HCT116 (cell line): ENCODE measurements around the gene MAP2K4.

Source experiments
- CEBPB ChIP-seq: IDR thresholded peaks from 2 replicates; pipeline ENCODE4 v1.6.1; 2012; ENCODE audit warnings: low read depth
- CTCF ChIP-seq, 3 experiments: fragments of 200-600 bp in 1 of 3; sonication (generic) in 1 of 3; IDR thresholded peaks in 2 of 3; conservative IDR thresholded peaks in 1 of 3; 2 replicates each; pipeline ENCODE4 v1.5.1; 2012 to 2017; ENCODE audit warnings: low read depth in 2 of 3, low read length in 2 of 3, antibody characterized with exemption in 1 of 3, borderline replicate concordance in 1 of 3, control low read depth in 1 of 3, mild to moderate bottlenecking in 1 of 3, mixed read lengths in 1 of 3, mixed run types in 1 of 3, moderate library complexity in 1 of 3; ENCODE audit not compliant: insufficient read depth in 1 of 3
- ELF1 ChIP-seq: IDR thresholded peaks from 2 replicates; pipeline ENCODE4 v1.6.1; 2012; ENCODE audit warnings: low read depth, borderline replicate concordance
- EZH2 ChIP-seq: fragments of 200-600 bp; sonication (generic); IDR thresholded peaks from 2 replicates; pipeline ENCODE4 v1.6.1; 2017; ENCODE audit warnings: antibody characterized with exemption, mixed run types
- EZH2phosphoT487 ChIP-seq: fragments of 200-600 bp; IDR thresholded peaks from 2 replicates; pipeline ENCODE4 v1.6.1; 2018; ENCODE audit warnings: antibody characterized with exemption, borderline replicate concordance
- JUND ChIP-seq: IDR thresholded peaks from 2 replicates; pipeline ENCODE4 v1.6.1; 2012
- MAX ChIP-seq: IDR thresholded peaks from 2 replicates; pipeline ENCODE4 v1.6.1; 2012
- POLR2A ChIP-seq: IDR thresholded peaks from 2 replicates; pipeline ENCODE4 v1.7.0; 2011; ENCODE audit warnings: borderline replicate concordance; ENCODE audit not compliant: insufficient read depth, insufficient read length; ENCODE audit errors: extremely low read depth
- POLR2AphosphoS5 ChIP-seq: IDR thresholded peaks from 2 replicates; pipeline ENCODE4 v1.6.1; 2011; ENCODE audit warnings: mild to moderate bottlenecking, low read depth, low read length, moderate library complexity
- RAD21 ChIP-seq: IDR thresholded peaks from 2 replicates; pipeline ENCODE4 v1.6.1; 2012; ENCODE audit warnings: low read depth, mild to moderate bottlenecking
- SIN3A ChIP-seq: IDR thresholded peaks from 2 replicates; pipeline ENCODE4 v1.6.1; 2012; ENCODE audit warnings: low read depth
- SRF ChIP-seq: IDR thresholded peaks from 2 replicates; pipeline ENCODE4 v1.6.1; 2012; ENCODE audit warnings: low read depth
- TCF7L2 ChIP-seq: IDR thresholded peaks from 2 replicates; pipeline ENCODE4 v1.7.0; 2011; ENCODE audit warnings: borderline replicate concordance, inconsistent platforms; ENCODE audit not compliant: insufficient read depth, insufficient read length; ENCODE audit errors: extremely low read depth
- ZNF274 ChIP-seq: fragments of 200-500 bp; sonication (Bioruptor generic); IDR thresholded peaks from 2 replicates; pipeline ENCODE4 v1.6.1; 2014; ENCODE audit warnings: mild to moderate bottlenecking, low read depth, low read length, inconsistent platforms

- peak; percentile 38 for TF ChIP-seq JUND
- no peak for TF ChIP-seq MAX
- no peak for TF ChIP-seq EZH2
- no peak for TF ChIP-seq TCF7L2
- TF ChIP-seq SIN3A, result no peak
- TF ChIP-seq ZNF274, result no peak
- TF ChIP-seq CEBPB, result no peak
- no peak for TF ChIP-seq POLR2A
- TF ChIP-seq CTCF (IDR thresholded peaks at IDR 0.05 in 2 of 3, conservative IDR thresholded peaks at IDR 0.05 in 1 of 3; ENCODE audit: borderline replicate concordance in 1 of 3, insufficient read depth in 1 of 3, low read depth in 2 of 3, low read length in 2 of 3), result no peak
- TF ChIP-seq ELF1, result no peak
- TF ChIP-seq POLR2AphosphoS5, result no peak
- no peak for TF ChIP-seq RAD21
- no peak for TF ChIP-seq EZH2phosphoT487
- no peak for TF ChIP-seq SRF
Measured at GRCh38 chr17:12089809-12090384, 69.2 kb downstream of the MAP2K4 start.
